Measurements from ENCODE around the gene PBX3.

- TF ChIP-seq, protein P1, sequence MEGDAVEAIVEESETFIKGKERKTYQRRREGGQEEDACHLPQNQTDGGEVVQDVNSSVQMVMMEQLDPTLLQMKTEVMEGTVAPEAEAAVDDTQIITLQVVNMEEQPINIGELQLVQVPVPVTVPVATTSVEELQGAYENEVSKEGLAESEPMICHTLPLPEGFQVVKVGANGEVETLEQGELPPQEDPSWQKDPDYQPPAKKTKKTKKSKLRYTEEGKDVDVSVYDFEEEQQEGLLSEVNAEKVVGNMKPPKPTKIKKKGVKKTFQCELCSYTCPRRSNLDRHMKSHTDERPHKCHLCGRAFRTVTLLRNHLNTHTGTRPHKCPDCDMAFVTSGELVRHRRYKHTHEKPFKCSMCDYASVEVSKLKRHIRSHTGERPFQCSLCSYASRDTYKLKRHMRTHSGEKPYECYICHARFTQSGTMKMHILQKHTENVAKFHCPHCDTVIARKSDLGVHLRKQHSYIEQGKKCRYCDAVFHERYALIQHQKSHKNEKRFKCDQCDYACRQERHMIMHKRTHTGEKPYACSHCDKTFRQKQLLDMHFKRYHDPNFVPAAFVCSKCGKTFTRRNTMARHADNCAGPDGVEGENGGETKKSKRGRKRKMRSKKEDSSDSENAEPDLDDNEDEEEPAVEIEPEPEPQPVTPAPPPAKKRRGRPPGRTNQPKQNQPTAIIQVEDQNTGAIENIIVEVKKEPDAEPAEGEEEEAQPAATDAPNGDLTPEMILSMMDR (conservative IDR thresholded peaks at IDR 0.05; ENCODE audit: low read length) = no peak
- TF ChIP-seq EZH2phosphoT487 (IDR thresholded peaks at IDR 0.05; ENCODE audit: borderline replicate concordance) = no peak
Observed at GRCh38 chr9:125984461-125984860, 237.3 kb downstream of the PBX3 start.
